Right ventricle myocardium superior (tissue), 1 donor: Measurements from ENCODE around the gene GGCX. TPM values are rescaled to one million over a fixed set of nuclear protein-coding genes. Genes with fewer than 3 reads are reported as not detected.
"Not testable (repeated sequence)": the region's sequence is repeated elsewhere in the genome, so short reads cannot be mapped to it uniquely, and the experiment has no call there.

Experiments
- ATAC-seq: fragments of 200-7000 bp; cut with Tn5 transposase; one replicate; pipeline ENCODE4 v1.9.1; 2020; ENCODE audit warnings: mild to moderate bottlenecking; ENCODE audit not compliant: poor library complexity
- DNase-seq: peaks from one replicate; pipeline ENCODE4 v3.0.0-alpha.2; 2020
- intact Hi-C: fragments of 100-400 bp; cut with DNase I; formaldehyde crosslinking; loops from one replicate; pipeline ENCODE4 v1.11.2; 2022
- long read RNA-seq: library from polyadenylated mRNA; unstranded; transcript quantifications from one replicate; pipeline ENCODE4 v2.0.0, GENCODE V29; 2021
- total RNA-seq: library from RNA; stranded (reverse); fragmentation: NEBNext Ultra II Directional; extraction: Animal tissue kit (Norgen Biotek cat#: 25700); gene quantifications from one replicate; pipeline ENCODE4 v1.2.1, GENCODE V29; 2021
- donor health status: DM: no; HTN: yes; CAD: no; lungs with severe emphysema.

Gene GGCX
- 25.1 TPM for total RNA-seq
- long read RNA-seq, full-length matches to known transcripts: 21 of 26 reads
- long read RNA-seq, partial matches to known transcripts: 3 of 26 reads
- long read RNA-seq, other reads (novel, unspliced or antisense): 2 of 26 reads

- peak; percentile 96 for ATAC-seq
- intact Hi-C loops: loop anchor here (2.0 kb wide), 1 partner anchor 41 kb away; the partner anchor contains the start of gene TMEM150A
- peak; percentile 98 for DNase-seq
Measured at GRCh38 chr2:85561280-85562212, at the start of gene GGCX. Gene GGCX (minus strand): TSS chr2:85561493. CDS start chr2:85561428, 65 bp downstream.

- intact Hi-C loops: no loop called here
- ATAC-seq (no peak), DNase-seq (no peak)
Measured at GRCh38 chr2:85607268-85608215, 46.2 kb upstream of the GGCX start.

- no peak for DNase-seq
- ATAC-seq: no peak
Measured at GRCh38 chr2:85606116-85606455, 44.8 kb upstream of the GGCX start.

GRCh38 chr2:85605406-85606115 lies 44.3 kb upstream of the GGCX start:
- intact Hi-C loops: no loop called here
- DNase-seq (no peak), ATAC-seq (no peak)

More at GRCh38 chr2:85606116-85606455, 44.8 kb upstream of the GGCX start:
- intact Hi-C loops: no loop called here

- ATAC-seq (no peak), DNase-seq (no peak)
- intact Hi-C loops: no loop called here
Measured at GRCh38 chr2:85604568-85605339, 43.5 kb upstream of the GGCX start.

GRCh38 chr2:85604133-85604444 lies 42.8 kb upstream of the GGCX start:
- ATAC-seq, DNase-seq, intact Hi-C loops: not testable (repeated sequence)

GRCh38 chr2:85602476-85603234 lies 41.4 kb upstream of the GGCX start, which contains the start of gene TMEM150A:
Gene TMEM150A (minus strand): TSS chr2:85602698. CDS start chr2:85601948, 750 bp downstream.
- peak; percentile 97 for DNase-seq
- intact Hi-C loops: loop anchor here (2.0 kb wide), 1 partner anchor 42 kb away; the partner anchor contains the start of gene GGCX
- ATAC-seq: peak; percentile 95

GRCh38 chr2:85601771-85602475 lies 40.6 kb upstream of the GGCX start:
- ATAC-seq (peak; percentile 72), DNase-seq (peak; percentile 85)
- intact Hi-C loops: loop anchor here (2.0 kb wide), 1 partner anchor 41 kb away; the partner anchor contains the start of gene GGCX

- DNase-seq (no peak), ATAC-seq (no peak)
- intact Hi-C loops: no loop called here
Measured at GRCh38 chr2:85600951-85601770, 39.9 kb upstream of the GGCX start.

GRCh38 chr2:85600235-85600575 lies 38.9 kb upstream of the GGCX start:
- ATAC-seq (no peak), DNase-seq (no peak)
- intact Hi-C loops: no loop called here

GRCh38 chr2:85599468-85600234 lies 38.4 kb upstream of the GGCX start:
- no peak for ATAC-seq
- no peak for DNase-seq
- intact Hi-C loops: no loop called here

- intact Hi-C loops: no loop called here
- DNase-seq (no peak), ATAC-seq (no peak)
Measured at GRCh38 chr2:85598594-85599340, 37.5 kb upstream of the GGCX start.

GRCh38 chr2:85597241-85597640 lies 35.9 kb upstream of the GGCX start:
- no peak for ATAC-seq
- intact Hi-C loops: no loop called here
- DNase-seq: no peak

- ATAC-seq (no peak), DNase-seq (no peak)
- intact Hi-C loops: no loop called here
Measured at GRCh38 chr2:85596486-85597143, 35.3 kb upstream of the GGCX start.
